Measurements from ENCODE around the gene MAN1A2. TPM values are rescaled to one million over a fixed set of nuclear protein-coding genes. Genes with fewer than 3 reads are reported as not detected.

MAN1A2 gene
- total RNA-seq, 1 experiment from 2014 or later, result 21.0 TPM

DNA sequence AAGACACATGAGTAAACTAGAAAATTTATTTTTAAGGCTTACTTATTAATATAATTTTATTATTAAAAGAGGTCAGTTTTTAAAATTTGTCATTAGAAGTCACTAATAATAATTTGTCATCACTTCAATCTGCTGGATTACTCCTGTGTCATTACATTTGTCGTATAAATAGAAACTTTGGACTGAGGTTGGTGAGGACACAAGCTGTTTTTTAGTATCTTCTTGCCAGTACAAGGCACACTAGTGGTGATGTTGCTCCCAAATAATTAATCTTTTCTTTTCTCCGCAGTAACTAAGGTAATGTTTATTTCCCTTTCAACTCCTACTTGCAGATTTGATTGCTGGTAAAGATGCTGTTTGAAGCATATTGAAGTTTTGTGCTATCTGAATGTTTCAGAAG, 179.2 kb downstream of the MAN1A2 start:
- Mint-ChIP-seq H3K27me3 (ENCODE audit: insufficient read depth, unreplicated experiment) (no peaks in the 10 kb centered on the region), H3K4me3 (ENCODE audit: unreplicated experiment) (no peak overlapping the region), H3K9me3 (ENCODE audit: unreplicated experiment) (no peaks in the 10 kb centered on the region), H3K36me3 (ENCODE audit: insufficient read depth, unreplicated experiment) (no peaks in the 10 kb centered on the region), H3K4me1 (ENCODE audit: low read depth, unreplicated experiment) (peaks cover 17% of the 10 kb centered on the region), H3K27ac (ENCODE audit: unreplicated experiment) (no peak overlapping the region)
- Histone ChIP-seq H3K4me3 (ENCODE audit: low read depth, low read length) (no peak overlapping the region), H3K9me3 (no peaks in the 10 kb centered on the region), H3K36me3 (ENCODE audit: control insufficient read depth, insufficient read depth, low read length) (no peaks in the 10 kb centered on the region; the same call in 1 of the 2 replicates), H3K4me1 (peaks cover 12% of the 10 kb centered on the region), H3K27me3 (replicated peaks; ENCODE audit: control insufficient read depth, insufficient read depth, low read length) (no peaks in the 10 kb centered on the region)
- intact Hi-C loops (cut with micrococcal nuclease; ENCODE audit: unreplicated experiment), result no loop called here
- DNase-seq, result no peak
- no TSS peak for BruUV-seq (replicated peaks)
- TF ChIP-seq, protein P1, sequence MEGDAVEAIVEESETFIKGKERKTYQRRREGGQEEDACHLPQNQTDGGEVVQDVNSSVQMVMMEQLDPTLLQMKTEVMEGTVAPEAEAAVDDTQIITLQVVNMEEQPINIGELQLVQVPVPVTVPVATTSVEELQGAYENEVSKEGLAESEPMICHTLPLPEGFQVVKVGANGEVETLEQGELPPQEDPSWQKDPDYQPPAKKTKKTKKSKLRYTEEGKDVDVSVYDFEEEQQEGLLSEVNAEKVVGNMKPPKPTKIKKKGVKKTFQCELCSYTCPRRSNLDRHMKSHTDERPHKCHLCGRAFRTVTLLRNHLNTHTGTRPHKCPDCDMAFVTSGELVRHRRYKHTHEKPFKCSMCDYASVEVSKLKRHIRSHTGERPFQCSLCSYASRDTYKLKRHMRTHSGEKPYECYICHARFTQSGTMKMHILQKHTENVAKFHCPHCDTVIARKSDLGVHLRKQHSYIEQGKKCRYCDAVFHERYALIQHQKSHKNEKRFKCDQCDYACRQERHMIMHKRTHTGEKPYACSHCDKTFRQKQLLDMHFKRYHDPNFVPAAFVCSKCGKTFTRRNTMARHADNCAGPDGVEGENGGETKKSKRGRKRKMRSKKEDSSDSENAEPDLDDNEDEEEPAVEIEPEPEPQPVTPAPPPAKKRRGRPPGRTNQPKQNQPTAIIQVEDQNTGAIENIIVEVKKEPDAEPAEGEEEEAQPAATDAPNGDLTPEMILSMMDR (IDR thresholded peaks at IDR 0.05; ENCODE audit: insufficient read depth in 1 of 2, low read depth in 1 of 2, low read length in 1 of 2, severe bottlenecking in 1 of 2, unreplicated experiment in 1 of 2), result no peak
- CTCF ChIA-PET, result interaction anchor here (0.8 kb wide), 1 partner anchor 11 kb away, joined by 5 read pairs; no protein-coding TSS in a partner anchor
- POLR2A ChIA-PET, result no interaction called here

DNA sequence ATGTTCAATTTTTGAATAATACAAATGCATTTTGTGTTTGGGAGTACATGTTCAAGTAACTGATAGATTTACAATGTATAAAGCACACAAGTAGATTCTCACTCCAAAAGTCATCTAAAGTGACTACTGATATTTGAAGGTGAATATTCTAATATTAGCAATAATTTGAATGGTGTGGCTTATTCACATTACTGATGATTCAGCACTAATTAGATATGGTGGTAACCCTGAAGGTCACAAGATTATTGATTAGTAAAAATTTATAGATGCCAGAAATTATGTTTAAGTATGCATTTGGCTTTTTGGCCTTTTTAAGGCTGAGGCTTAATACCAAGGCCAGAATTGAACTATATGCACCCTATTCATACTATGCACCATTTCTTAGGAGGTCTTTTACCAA, 186.2 kb downstream of the MAN1A2 start:
- Histone ChIP-seq H3K4me1 (no peaks in the 10 kb centered on the region), H3K9me3 (no peaks in the 10 kb centered on the region), H3K4me3 (ENCODE audit: low read depth, low read length) (no peak overlapping the region), H3K36me3 (ENCODE audit: control insufficient read depth, insufficient read depth, low read length) (no peaks in the 10 kb centered on the region; the same call in 1 of the 2 replicates), H3K27me3 (replicated peaks; ENCODE audit: control insufficient read depth, insufficient read depth, low read length) (no peaks in the 10 kb centered on the region)
- H3K36me3 Mint-ChIP-seq (ENCODE audit: insufficient read depth, unreplicated experiment), result no peaks in the 10 kb centered on the region
- no TSS peak for BruUV-seq (replicated peaks)
- intact Hi-C loops (cut with micrococcal nuclease; ENCODE audit: unreplicated experiment), result no loop called here
- no peaks in the 10 kb centered on the region for H3K27me3 Mint-ChIP-seq (ENCODE audit: insufficient read depth, unreplicated experiment)
- POLR2A ChIA-PET, result no interaction called here
- TF ChIP-seq, protein P1 (IDR thresholded peaks at IDR 0.05; ENCODE audit: insufficient read depth in 1 of 2, low read depth in 1 of 2, low read length in 1 of 2, severe bottlenecking in 1 of 2, unreplicated experiment in 1 of 2), result no peak
- no peaks in the 10 kb centered on the region for H3K4me1 Mint-ChIP-seq (ENCODE audit: low read depth, unreplicated experiment)
- H3K9me3 Mint-ChIP-seq (ENCODE audit: unreplicated experiment), result no peaks in the 10 kb centered on the region
- CTCF ChIA-PET, result no interaction called here
- DNase-seq, result no peak
- no peak overlapping the region for H3K27ac Mint-ChIP-seq (ENCODE audit: unreplicated experiment)
- H3K4me3 Mint-ChIP-seq (ENCODE audit: unreplicated experiment), result no peak overlapping the region

DNA sequence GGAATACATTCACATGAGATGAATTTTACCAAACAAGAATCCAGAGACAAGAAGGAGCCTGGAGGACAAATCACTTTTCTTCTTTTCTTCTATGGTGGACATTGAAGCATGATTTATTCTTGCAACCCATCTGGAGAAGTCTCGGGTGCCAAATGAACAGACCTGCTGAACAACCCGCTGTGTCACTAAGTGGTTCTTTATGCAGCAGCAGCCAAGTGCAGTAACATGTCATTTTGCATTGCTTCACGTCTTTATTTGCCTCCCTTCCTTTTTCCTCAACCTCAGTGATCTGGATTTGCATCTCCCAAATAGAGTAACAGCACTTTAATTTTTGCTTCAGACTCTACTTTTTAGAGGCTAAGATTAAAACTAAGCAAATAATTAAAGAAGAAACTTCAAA, 188.6 kb downstream of the MAN1A2 start:
- no peaks in the 10 kb centered on the region for H3K27me3 Mint-ChIP-seq (ENCODE audit: insufficient read depth, unreplicated experiment)
- H3K4me1 ChIP-seq, result no peaks in the 10 kb centered on the region
- peaks cover 6% of the 10 kb centered on the region for H3K9me3 Mint-ChIP-seq (ENCODE audit: unreplicated experiment)
- intact Hi-C loops (cut with micrococcal nuclease; ENCODE audit: unreplicated experiment), result no loop called here
- TF ChIP-seq, protein P1 (IDR thresholded peaks at IDR 0.05; ENCODE audit: insufficient read depth in 1 of 2, low read depth in 1 of 2, low read length in 1 of 2, severe bottlenecking in 1 of 2, unreplicated experiment in 1 of 2), result no peak
- H3K9me3 ChIP-seq, result no peaks in the 10 kb centered on the region
- no peak overlapping the region for H3K4me3 ChIP-seq (ENCODE audit: low read depth, low read length)
- no TSS peak for BruUV-seq (replicated peaks)
- no peaks in the 10 kb centered on the region for H3K4me1 Mint-ChIP-seq (ENCODE audit: low read depth, unreplicated experiment)
- no peaks in the 10 kb centered on the region for H3K36me3 Mint-ChIP-seq (ENCODE audit: insufficient read depth, unreplicated experiment)
- no peak overlapping the region for H3K4me3 Mint-ChIP-seq (ENCODE audit: unreplicated experiment)
- DNase-seq, result no peak
- ChIA-PET CTCF (no interaction called here), POLR2A (no interaction called here)
- no peaks in the 10 kb centered on the region for H3K27me3 ChIP-seq (replicated peaks; ENCODE audit: control insufficient read depth, insufficient read depth, low read length)
- no peak overlapping the region for H3K27ac Mint-ChIP-seq (ENCODE audit: unreplicated experiment)
- H3K36me3 ChIP-seq (ENCODE audit: control insufficient read depth, insufficient read depth, low read length), result no peaks in the 10 kb centered on the region

Measured in Caco-2 (cell line).